K562 (cell line): Measurements from ENCODE around the gene NAALAD2.
"Not testable (repeated sequence)": the region's sequence is repeated elsewhere in the genome, so short reads cannot be mapped to it uniquely, and the experiment has no call there.

Experiments used
- BHLHE40 ChIP-seq: IDR thresholded peaks from 2 replicates; pipeline ENCODE4 v1.6.1; 2011; ENCODE audit warnings: low read length, improper control_type of control experiment
- CBX2 ChIP-seq: fragments of 200-600 bp; sonication (generic); IDR thresholded peaks from one replicate; pipeline ENCODE4 v1.6.1; 2012; ENCODE audit warnings: mild to moderate bottlenecking, low read length, inconsistent platforms; ENCODE audit not compliant: insufficient read depth, poor library complexity, severe bottlenecking
- EZH2 ChIP-seq: IDR thresholded peaks from 2 replicates; pipeline ENCODE4 v1.6.1; 2012; ENCODE audit warnings: low read depth, mild to moderate bottlenecking, inconsistent platforms, low read length, borderline replicate concordance
- FOXJ3 ChIP-seq: sonication (generic); formaldehyde crosslinking; IDR thresholded peaks from 2 replicates; pipeline ENCODE4 v1.4.0; 2020; ENCODE audit warnings: mild to moderate bottlenecking, missing genetic modification reagents
- KDM5B ChIP-seq: fragments of 200-600 bp; sonication (generic); IDR thresholded peaks from 2 replicates; pipeline ENCODE4 v1.6.1; 2012; ENCODE audit warnings: low read depth, mild to moderate bottlenecking, moderate library complexity, low read length, control low read depth, inconsistent platforms; ENCODE audit not compliant: insufficient replicate concordance
- MTF1 ChIP-seq: fragments of 250-450 bp; sonication (Bioruptor Pico); IDR thresholded peaks from 2 replicates; pipeline ENCODE4 v1.9.0; 2021; ENCODE audit warnings: moderate library complexity, mild to moderate bottlenecking, inconsistent platforms, borderline replicate concordance
- POLR2AphosphoS5 ChIP-seq: IDR thresholded peaks from 2 replicates; pipeline ENCODE4 v1.6.1; 2011; ENCODE audit warnings: mild to moderate bottlenecking, low read depth, low read length, moderate library complexity; ENCODE audit not compliant: control insufficient read depth, insufficient read depth
- RB1 ChIP-seq: fragments of 450-650 bp; IDR thresholded peaks from 2 replicates; pipeline ENCODE4 v1.6.1; 2017; ENCODE audit warnings: low read depth, mild to moderate bottlenecking
- RBBP5 ChIP-seq: fragments of 200-600 bp; sonication (generic); IDR thresholded peaks from 2 replicates; pipeline ENCODE4 v1.6.1; 2012; ENCODE audit warnings: borderline replicate concordance, mild to moderate bottlenecking, low read length, control low read depth, inconsistent platforms; ENCODE audit not compliant: insufficient read depth, poor library complexity, severe bottlenecking
- SETDB1 ChIP-seq: IDR thresholded peaks from one replicate; pipeline ENCODE4 v1.6.1; 2012; ENCODE audit warnings: low read length, control low read depth, inconsistent platforms
- TBP ChIP-seq: optimal IDR thresholded peaks from 2 replicates; pipeline ENCODE3; 2011; ENCODE audit warnings: low read depth, low read length, improper control_type of control experiment
- ZNF175 ChIP-seq: fragments of 200-800 bp; sonication (Bioruptor generic); IDR thresholded peaks from 2 replicates; pipeline ENCODE4 v1.6.1; 2016; ENCODE audit warnings: low read depth, mild to moderate bottlenecking, missing genetic modification characterization, missing compliant biosample characterization
- TF ChIP-seq, protein P1 (sequence below), 3 experiments: IDR thresholded peaks in 2 of 3; conservative IDR thresholded peaks in 1 of 3; 2 replicates each; pipeline ENCODE4 v1.5.1; 2011 to 2012; ENCODE audit warnings: low read length in 3 of 3, mild to moderate bottlenecking in 3 of 3, control low read depth in 2 of 3, improper control_type of control experiment in 1 of 3, inconsistent platforms in 1 of 3, low read depth in 1 of 3, mixed read lengths in 1 of 3, moderate library complexity in 1 of 3; ENCODE audit not compliant: insufficient read depth in 2 of 3
- TF ChIP-seq, protein P2 (sequence below): fragments of 450-650 bp; formaldehyde crosslinking; IDR thresholded peaks from 2 replicates; pipeline ENCODE4 v1.4.0; 2022; ENCODE audit warnings: mild to moderate bottlenecking, moderate library complexity

DNA sequence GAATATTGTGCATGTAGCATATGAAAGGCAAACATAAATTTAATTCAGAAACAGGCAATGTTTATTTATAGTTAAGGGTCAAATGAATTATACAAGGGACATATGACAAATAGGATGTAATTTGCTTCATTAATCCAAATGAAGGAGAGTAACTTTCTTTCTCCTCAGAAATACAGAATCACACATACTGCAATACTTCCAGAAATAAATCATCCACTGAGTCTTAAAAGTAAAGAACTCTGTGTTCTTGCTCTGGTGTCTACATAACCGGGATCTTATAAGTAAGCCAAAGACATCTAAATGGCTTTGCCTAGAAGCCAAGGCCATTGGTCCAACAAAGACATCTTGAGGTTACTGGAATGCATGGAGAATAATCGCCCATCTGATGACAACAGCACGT, 48.8 kb upstream of the NAALAD2 start, which contains the start of gene UBTFL1:
- not testable (repeated sequence) for TF ChIP-seq TBP; CBX2; ZNF175; BHLHE40; KDM5B; FOXJ3; RBBP5; POLR2AphosphoS5; SETDB1; MTF1 (CRISPR knock-in tag); EZH2; RB1
- TF ChIP-seq, protein P1, sequence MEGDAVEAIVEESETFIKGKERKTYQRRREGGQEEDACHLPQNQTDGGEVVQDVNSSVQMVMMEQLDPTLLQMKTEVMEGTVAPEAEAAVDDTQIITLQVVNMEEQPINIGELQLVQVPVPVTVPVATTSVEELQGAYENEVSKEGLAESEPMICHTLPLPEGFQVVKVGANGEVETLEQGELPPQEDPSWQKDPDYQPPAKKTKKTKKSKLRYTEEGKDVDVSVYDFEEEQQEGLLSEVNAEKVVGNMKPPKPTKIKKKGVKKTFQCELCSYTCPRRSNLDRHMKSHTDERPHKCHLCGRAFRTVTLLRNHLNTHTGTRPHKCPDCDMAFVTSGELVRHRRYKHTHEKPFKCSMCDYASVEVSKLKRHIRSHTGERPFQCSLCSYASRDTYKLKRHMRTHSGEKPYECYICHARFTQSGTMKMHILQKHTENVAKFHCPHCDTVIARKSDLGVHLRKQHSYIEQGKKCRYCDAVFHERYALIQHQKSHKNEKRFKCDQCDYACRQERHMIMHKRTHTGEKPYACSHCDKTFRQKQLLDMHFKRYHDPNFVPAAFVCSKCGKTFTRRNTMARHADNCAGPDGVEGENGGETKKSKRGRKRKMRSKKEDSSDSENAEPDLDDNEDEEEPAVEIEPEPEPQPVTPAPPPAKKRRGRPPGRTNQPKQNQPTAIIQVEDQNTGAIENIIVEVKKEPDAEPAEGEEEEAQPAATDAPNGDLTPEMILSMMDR (IDR thresholded peaks at IDR 0.05 in 2 of 3, conservative IDR thresholded peaks at IDR 0.05 in 1 of 3; ENCODE audit: insufficient read depth in 2 of 3, low read depth in 1 of 3, low read length in 3 of 3): not testable (repeated sequence)
- TF ChIP-seq, protein P2, sequence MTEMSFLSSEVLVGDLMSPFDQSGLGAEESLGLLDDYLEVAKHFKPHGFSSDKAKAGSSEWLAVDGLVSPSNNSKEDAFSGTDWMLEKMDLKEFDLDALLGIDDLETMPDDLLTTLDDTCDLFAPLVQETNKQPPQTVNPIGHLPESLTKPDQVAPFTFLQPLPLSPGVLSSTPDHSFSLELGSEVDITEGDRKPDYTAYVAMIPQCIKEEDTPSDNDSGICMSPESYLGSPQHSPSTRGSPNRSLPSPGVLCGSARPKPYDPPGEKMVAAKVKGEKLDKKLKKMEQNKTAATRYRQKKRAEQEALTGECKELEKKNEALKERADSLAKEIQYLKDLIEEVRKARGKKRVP (CRISPR knock-in tag): not testable (repeated sequence)
